Hepatocyte (in vitro differentiated cells): ENCODE data around the gene LRMDA. TPM values are rescaled to one million over a fixed set of nuclear protein-coding genes. Genes with fewer than 3 reads are reported as not detected.
A peak's percentile ranks its signal among the peaks of the same experiment; 100 is the strongest.

Experiments used
- DNase-seq: peaks from one replicate; pipeline ENCODE4 v3.0.0-alpha.2; 2016; ENCODE audit warnings: low spot score
- H2AFZ ChIP-seq: fragments of 200-600 bp; sonication (generic); 2 replicates; pipeline ENCODE4 v1.6.0; 2016; ENCODE audit warnings: antibody characterized with exemption, mild to moderate bottlenecking
- H3K27ac ChIP-seq: fragments of 200-600 bp; sonication (generic); 2 replicates; pipeline ENCODE4 v1.5.1; 2016; ENCODE audit warnings: mild to moderate bottlenecking
- H3K27me3 ChIP-seq: fragments of 200-600 bp; sonication (generic); 2 replicates; pipeline ENCODE4 v1.6.1; 2016
- H3K36me3 ChIP-seq: fragments of 200-600 bp; sonication (generic); replicated peaks from 2 replicates; pipeline ENCODE4 v1.5.1; 2016; ENCODE audit warnings: low read depth; ENCODE audit not compliant: insufficient read depth
- H3K4me1 ChIP-seq: fragments of 200-600 bp; sonication (generic); 2 replicates; pipeline ENCODE4 v1.5.1; 2016; ENCODE audit warnings: mild to moderate bottlenecking, moderate library complexity; ENCODE audit not compliant: insufficient read depth
- H3K4me2 ChIP-seq: fragments of 200-600 bp; sonication (generic); 2 replicates; pipeline ENCODE4 v1.6.0; 2016
- H3K4me3 ChIP-seq: fragments of 200-600 bp; sonication (generic); 2 replicates; pipeline ENCODE4 v1.5.1; 2016; ENCODE audit warnings: mild to moderate bottlenecking
- H3K79me2 ChIP-seq: fragments of 200-600 bp; sonication (generic); 2 replicates; pipeline ENCODE4 v1.6.0; 2017; ENCODE audit warnings: mild to moderate bottlenecking
- H3K9me2 ChIP-seq: fragments of 200-600 bp; sonication (generic); replicated peaks from 2 replicates; pipeline ENCODE4 v1.6.0; 2017; ENCODE audit warnings: mild to moderate bottlenecking; ENCODE audit not compliant: insufficient read depth
- H3K9me3 ChIP-seq: fragments of 200-600 bp; sonication (generic); 2 replicates; pipeline ENCODE4 v1.5.1; 2016; ENCODE audit warnings: low read depth, mild to moderate bottlenecking
- H4K20me1 ChIP-seq: fragments of 200-600 bp; sonication (generic); 2 replicates; pipeline ENCODE4 v1.6.0; 2016; ENCODE audit warnings: mild to moderate bottlenecking; ENCODE audit not compliant: insufficient read depth, poor library complexity, severe bottlenecking
- EZH2 ChIP-seq: fragments of 200-600 bp; sonication (generic); IDR thresholded peaks from 2 replicates; pipeline ENCODE4 v1.6.1; 2016; ENCODE audit warnings: antibody characterized with exemption, mild to moderate bottlenecking, borderline replicate concordance
- EZH2phosphoT487 ChIP-seq: fragments of 200-600 bp; sonication (generic); IDR thresholded peaks from one replicate; pipeline ENCODE4 v1.6.1; 2018; ENCODE audit warnings: antibody characterized with exemption, mild to moderate bottlenecking, low read depth, moderate library complexity; ENCODE audit not compliant: unreplicated experiment, severe bottlenecking
- WGBS: methylation state at CpG from one replicate; pipeline ENCODE4 v1.1.6; 2016; ENCODE audit warnings: low lambda C conversion rate; ENCODE audit errors: missing lambda C conversion rate; 5-methylcytosine and 5-hydroxymethylcytosine counted together
- polyA plus RNA-seq: library from polyadenylated mRNA; unstranded; fragments of >200 nt; fragmentation: Nextera tagmentation; extraction: Ambion mirVana; gene quantifications from 2 replicates; pipeline ENCODE4 v1.2.1, GENCODE V29; 2016
- total RNA-seq: library from RNA; depleted of rRNA; stranded (reverse); fragments of >200 nt; gene quantifications from 2 replicates; pipeline ENCODE4 v1.2.3, GENCODE V29; 2014
- TF ChIP-seq, protein P1 (sequence below): fragments of 200-600 bp; sonication (generic); IDR thresholded peaks from 2 replicates; pipeline ENCODE4 v1.5.1; 2016; ENCODE audit warnings: antibody characterized with exemption, mild to moderate bottlenecking; ENCODE audit not compliant: poor library complexity

LRMDA gene
- total and polyA plus RNA-seq, 2 experiments from 2014 or later, result 5.6 to 15.7 TPM

GRCh38 chr10:75497997-75498883, 66.8 kb downstream of the LRMDA start:
- Histone ChIP-seq H3K27ac (peak overlapping the region; percentile 14), H3K4me1 (peaks cover 20% of the 10 kb centered on the region), H4K20me1 (no peaks in the 10 kb centered on the region), H3K36me3 (no peaks in the 10 kb centered on the region), H3K27me3 (no peaks in the 10 kb centered on the region), H3K9me2 (no peaks in the 10 kb centered on the region), H3K9me3 (no peaks in the 10 kb centered on the region), H3K4me3 (no peak overlapping the region), H3K4me2 (peak overlapping the region; percentile 42), H2AFZ (no peak overlapping the region), H3K79me2 (no peaks in the 10 kb centered on the region)
- peak; percentile 69 for DNase-seq
- TF ChIP-seq, protein P1, sequence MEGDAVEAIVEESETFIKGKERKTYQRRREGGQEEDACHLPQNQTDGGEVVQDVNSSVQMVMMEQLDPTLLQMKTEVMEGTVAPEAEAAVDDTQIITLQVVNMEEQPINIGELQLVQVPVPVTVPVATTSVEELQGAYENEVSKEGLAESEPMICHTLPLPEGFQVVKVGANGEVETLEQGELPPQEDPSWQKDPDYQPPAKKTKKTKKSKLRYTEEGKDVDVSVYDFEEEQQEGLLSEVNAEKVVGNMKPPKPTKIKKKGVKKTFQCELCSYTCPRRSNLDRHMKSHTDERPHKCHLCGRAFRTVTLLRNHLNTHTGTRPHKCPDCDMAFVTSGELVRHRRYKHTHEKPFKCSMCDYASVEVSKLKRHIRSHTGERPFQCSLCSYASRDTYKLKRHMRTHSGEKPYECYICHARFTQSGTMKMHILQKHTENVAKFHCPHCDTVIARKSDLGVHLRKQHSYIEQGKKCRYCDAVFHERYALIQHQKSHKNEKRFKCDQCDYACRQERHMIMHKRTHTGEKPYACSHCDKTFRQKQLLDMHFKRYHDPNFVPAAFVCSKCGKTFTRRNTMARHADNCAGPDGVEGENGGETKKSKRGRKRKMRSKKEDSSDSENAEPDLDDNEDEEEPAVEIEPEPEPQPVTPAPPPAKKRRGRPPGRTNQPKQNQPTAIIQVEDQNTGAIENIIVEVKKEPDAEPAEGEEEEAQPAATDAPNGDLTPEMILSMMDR, result no peak
- TF ChIP-seq EZH2phosphoT487 (no peak), EZH2 (no peak)
- WGBS, result 38% methylated on average over 15 of the region's 15 CpGs

GRCh38 chr10:75498884-75499350, 67.5 kb downstream of the LRMDA start:
- Histone ChIP-seq H3K27ac (no peak overlapping the region), H3K79me2 (no peaks in the 10 kb centered on the region), H2AFZ (no peak overlapping the region), H3K4me2 (peak overlapping the region; percentile 42), H3K36me3 (no peaks in the 10 kb centered on the region), H3K9me3 (no peaks in the 10 kb centered on the region), H4K20me1 (no peaks in the 10 kb centered on the region), H3K9me2 (no peaks in the 10 kb centered on the region), H3K27me3 (no peaks in the 10 kb centered on the region), H3K4me1 (peaks cover 20% of the 10 kb centered on the region), H3K4me3 (no peak overlapping the region)
- no peak for DNase-seq
- WGBS, result 67% methylated on average over 5 of the region's 5 CpGs
- no peak for TF ChIP-seq EZH2
- TF ChIP-seq, protein P1, result no peak
- no peak for TF ChIP-seq EZH2phosphoT487

- H3K36me3 ChIP-seq, result no peaks in the 10 kb centered on the region
- no peaks in the 10 kb centered on the region for H4K20me1 ChIP-seq
- TF ChIP-seq, protein P1, result no peak
- no peak for TF ChIP-seq EZH2
- DNase-seq, result no peak
- H3K4me3 ChIP-seq, result no peak overlapping the region
- H3K4me1 ChIP-seq, result peaks cover 19% of the 10 kb centered on the region
- WGBS, result 85% methylated on average over 4 of the region's 4 CpGs
- H3K79me2 ChIP-seq, result no peaks in the 10 kb centered on the region
- H3K27me3 ChIP-seq, result no peaks in the 10 kb centered on the region
- no peak overlapping the region for H3K4me2 ChIP-seq
- H2AFZ ChIP-seq, result no peak overlapping the region
- H3K9me2 ChIP-seq, result no peaks in the 10 kb centered on the region
- no peaks in the 10 kb centered on the region for H3K9me3 ChIP-seq
- no peak overlapping the region for H3K27ac ChIP-seq
Observed at GRCh38 chr10:75499556-75500160, 68.2 kb downstream of the LRMDA start.
